Medulla oblongata (tissue), 1 donor: Measurements from ENCODE around the gene TMOD1.
A peak's percentile ranks its signal among the peaks of the same experiment; 100 is the strongest.
"Not testable (repeated sequence)": the region's sequence is repeated elsewhere in the genome, so short reads cannot be mapped to it uniquely, and the experiment has no call there.

Source experiments
- DNase-seq: peaks from one replicate; pipeline ENCODE4 v3.0.0-alpha.2; 2015; ENCODE audit errors: extremely low spot score

TMOD1 gene

DNA sequence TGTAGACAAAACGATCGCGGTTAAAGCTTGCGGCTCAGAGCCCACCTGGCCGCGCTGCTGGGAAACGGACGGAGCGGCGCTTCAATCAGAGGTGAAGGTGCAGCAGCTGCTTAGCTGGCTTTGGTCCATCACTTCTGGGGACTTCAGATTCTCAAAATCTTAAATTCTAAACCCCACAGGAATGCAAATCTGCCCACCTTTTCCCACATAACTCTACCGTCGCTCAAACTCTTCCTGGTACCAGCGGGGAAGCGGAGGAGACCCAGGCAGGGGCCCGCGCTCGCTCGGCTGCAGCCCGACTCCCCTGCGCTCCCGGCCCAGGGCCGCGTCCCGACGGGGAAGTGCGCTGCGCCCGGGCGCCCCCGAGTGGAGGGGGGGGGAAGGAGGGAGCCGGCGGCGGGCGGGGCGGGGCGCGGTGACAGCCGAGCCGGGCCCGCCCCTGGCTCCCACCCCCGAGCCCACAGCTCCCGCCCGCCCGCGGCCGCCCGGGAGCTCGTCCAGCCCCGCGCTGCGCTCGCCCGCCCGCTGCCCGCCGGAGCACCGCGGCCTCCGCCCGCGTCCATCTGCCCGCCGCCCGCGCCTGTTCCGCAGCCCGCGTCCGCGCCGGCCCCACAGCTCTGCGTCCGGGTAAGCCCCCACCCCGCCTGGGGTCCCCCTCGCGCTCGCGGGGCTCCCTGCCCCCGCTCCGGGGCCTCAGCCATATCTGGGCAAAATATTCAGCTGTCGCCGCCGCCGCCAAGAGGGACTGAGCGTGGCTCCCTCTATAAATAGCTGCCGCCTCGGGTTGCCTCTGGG, at the start of gene TMOD1:
TSS of gene TMOD1 (plus strand) at position 490 of the 795 bp plus-strand sequence. CDS start 22,523 bp downstream, outside the sequence.
- peak; percentile 82 for DNase-seq

DNA sequence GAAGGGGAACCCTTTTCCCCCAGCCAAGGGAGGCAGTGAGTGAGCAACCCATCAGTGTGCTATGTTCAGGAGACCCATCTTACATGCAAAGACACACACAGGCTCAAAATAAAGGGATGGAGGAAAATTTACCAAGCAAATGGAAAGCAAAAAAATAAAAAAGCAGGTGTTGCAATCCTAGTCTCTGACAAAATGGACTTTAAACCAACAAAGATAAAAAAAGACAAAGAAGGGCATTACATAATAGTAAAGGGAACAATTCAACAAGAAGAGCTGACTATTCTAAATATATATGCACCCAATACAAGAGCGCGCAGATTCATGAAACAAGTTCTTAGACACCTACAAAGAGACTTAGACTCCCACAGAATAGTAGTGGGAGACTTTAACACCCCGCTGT, 47.9 kb upstream of the TMOD1 start:
- not testable (repeated sequence) for DNase-seq

DNA sequence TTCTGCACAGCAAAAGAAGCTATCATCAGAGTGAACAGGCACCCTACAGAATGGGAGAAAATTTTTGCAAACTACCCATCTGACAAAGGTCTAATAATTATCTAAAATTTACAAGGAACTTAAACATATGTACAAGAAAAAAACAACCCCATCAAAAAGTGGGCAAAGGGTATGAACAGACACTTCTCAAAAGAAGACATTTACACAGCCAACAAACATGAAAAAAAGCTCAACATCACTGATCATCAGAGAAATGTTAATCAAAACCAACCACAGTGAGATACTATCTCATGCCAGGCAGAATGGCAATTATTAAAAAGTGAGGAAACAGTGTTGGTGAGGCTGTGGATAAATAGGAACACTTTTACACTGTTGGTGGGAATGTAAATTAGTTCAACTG, 44.6 kb upstream of the TMOD1 start:
- not testable (repeated sequence) for DNase-seq

DNA sequence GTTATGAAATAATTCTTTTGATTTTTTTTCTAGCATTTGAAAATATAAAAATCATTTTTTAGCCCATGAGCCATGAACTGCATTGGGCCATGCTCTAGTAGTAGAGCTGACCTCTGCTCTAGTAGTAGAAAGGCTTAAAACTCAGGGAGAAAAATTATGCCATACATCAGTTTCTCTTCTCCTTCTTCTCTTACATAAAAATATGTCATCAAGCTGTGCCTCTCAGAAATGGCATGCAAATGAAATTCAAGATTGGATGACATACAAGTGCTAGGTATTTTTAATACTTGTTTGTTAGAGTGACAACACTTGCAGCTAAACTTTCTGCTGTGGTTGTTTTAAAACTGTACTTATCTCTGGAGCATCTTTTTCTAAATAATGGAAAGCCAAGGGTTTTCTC, 42.1 kb upstream of the TMOD1 start:
- DNase-seq = no peak

- no peak for DNase-seq
Measured at GRCh38 chr9:97462159-97462558, 39.3 kb upstream of the TMOD1 start.

DNA sequence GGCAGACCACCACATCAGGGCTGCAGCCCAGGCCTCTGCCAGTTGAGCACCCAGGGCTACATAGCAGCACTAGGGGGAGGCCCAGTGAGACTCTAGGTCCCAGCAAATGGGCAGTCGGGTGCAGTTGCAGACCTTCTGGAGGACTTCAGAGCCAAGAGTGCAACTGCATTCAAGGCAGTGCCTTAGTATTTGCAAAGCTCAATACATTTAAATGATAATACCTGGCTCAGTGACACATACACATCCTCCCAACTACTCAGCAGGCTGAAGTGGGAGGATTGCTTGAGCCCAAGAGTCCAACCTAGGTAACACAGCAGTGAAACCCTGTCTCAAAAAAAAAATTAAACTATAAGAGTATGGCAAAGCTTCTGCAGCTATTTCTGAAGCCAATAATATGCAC, 38.6 kb upstream of the TMOD1 start:
- no peak for DNase-seq

- peak; percentile 98 for DNase-seq
Measured at GRCh38 chr9:97468658-97469448, 32.6 kb upstream of the TMOD1 start.

DNA sequence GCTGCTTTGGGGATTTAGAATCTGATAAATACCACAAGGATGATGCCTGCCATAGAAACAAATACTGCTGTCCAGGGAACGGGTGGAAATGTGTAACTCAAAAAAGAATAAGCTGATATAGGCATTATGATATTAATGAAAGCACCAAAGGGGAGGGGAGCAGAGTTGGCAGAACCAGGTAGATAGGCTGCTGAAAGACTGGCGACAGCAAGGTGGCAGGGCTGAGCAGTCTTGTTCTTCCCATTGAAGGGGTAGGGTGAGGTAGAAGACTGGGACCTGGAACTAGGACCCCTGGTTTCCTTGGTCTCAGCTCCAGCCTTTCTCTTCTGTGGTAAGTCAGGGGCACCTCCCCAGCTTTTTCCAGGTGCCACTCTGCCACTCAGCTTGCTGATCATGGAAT, 31.4 kb upstream of the TMOD1 start:
- DNase-seq = peak; percentile 30

GRCh38 chr9:97473717-97474116, 27.7 kb upstream of the TMOD1 start:
- DNase-seq = no peak

- no peak for DNase-seq
Measured at GRCh38 chr9:97474372-97474925, 27.0 kb upstream of the TMOD1 start.

DNA sequence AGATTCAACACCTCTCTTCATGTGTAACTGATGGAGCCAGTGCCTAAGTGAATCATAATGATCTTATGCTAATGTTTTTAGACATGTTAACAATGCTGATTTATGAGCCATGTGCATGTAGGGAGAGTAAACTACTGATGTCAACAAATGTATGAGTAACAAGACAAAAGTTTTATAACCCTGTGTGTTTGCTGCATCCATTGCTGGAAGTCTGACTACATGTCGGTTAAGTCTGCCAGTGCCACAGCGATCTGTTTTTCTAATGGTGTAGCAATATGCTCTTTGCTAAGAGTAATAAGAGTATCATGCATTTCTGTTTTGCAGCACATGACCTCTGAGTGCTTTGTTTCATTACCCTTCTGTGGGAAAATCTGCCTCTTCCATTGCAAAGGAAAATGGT, 26.4 kb upstream of the TMOD1 start:
- no peak for DNase-seq

- no peak for DNase-seq
Measured at GRCh38 chr9:97478301-97478981, 23.0 kb upstream of the TMOD1 start.

DNA sequence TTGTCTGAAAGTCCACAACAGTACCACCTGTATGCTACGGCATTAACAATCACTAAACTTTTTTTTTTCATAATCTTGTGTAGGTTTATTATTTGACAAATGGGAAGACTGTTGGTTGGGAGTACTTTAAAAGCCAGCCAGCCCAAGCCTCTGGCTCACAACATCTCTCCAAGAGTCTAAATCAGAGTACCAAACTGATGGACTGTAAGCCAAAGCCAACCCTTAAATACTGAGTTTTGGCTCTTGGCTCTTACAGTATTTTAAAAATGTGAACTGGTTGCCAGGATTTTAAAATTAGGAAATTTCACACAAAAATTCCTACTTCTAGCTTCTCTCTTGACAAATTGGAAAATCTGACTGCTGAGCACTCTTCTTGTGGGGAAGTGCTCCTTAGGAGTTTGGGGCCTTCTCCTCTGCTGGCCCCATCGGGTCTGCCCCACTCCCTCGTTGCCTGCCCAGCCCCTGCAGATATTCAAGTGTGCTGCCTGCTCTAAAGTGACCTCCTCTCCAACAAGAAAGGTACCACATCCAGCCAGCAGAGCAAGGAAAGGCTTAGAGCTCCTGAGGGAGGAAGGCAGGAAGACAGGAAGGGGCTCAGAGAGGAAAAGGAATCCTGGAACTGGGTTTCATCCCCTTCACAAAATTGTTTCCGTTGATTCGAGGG, 21.8 kb upstream of the TMOD1 start:
- DNase-seq = no peak

DNA sequence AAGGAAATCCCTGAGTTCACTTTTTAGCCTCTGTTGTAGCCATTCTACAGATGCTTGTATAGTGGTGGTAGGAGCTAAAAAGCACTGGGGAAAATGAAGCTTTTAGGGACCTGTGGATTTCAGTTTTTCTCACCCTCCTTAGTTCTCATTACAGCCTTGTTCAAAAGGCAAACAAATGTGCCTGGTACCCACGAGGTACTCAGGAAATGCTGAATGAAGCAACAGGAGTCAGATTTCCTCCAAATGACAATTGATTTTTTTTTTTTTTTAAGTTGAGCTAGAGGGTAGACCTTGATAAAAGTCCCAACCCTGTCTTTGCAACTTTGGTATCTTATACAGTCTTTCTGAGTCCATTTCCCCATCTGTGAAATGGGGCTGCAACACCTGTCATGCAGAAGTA, 21.3 kb upstream of the TMOD1 start:
- DNase-seq = no peak

- DNase-seq = no peak
Measured at GRCh38 chr9:97480749-97481148, 20.7 kb upstream of the TMOD1 start.

DNA sequence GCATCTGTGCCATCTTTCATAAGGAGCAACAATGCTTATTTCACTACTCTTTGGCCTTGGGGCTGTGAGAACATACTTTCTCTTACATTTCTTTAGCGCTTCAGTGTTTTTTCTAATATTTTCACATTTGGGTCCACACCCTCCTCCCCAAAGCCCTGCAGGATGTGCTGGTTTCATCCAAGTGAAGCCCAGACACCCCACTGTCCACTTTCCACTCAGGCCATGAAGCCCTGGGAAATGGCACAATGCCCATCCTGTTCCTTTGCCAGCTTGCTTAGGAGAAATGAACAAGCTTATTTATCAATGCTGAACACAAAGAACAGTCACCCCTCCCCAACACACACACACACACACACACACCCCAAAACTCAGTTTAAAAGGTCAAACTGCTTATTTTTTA, 17.3 kb upstream of the TMOD1 start:
- DNase-seq = peak; percentile 86

- no peak for DNase-seq
Measured at GRCh38 chr9:97487107-97487506, 14.4 kb upstream of the TMOD1 start.

DNA sequence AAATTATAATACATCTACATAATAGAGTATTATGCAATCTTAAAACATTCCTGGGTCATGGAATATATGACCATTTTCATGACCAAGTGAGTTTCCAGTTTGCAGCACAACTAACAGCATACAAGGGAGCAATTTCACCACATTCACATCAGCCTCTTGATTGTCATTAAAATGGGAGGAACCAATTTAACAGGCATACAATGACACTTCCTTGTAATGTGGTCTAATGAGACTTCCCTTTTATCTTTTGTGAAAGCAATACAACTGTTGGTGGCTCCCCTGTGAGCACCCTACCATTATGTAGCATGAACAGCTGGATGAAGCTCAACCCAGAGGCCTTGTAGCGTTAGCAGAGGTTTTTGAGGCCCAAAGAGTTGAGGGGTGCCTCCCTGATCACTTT, 13.6 kb upstream of the TMOD1 start:
- DNase-seq = no peak

DNA sequence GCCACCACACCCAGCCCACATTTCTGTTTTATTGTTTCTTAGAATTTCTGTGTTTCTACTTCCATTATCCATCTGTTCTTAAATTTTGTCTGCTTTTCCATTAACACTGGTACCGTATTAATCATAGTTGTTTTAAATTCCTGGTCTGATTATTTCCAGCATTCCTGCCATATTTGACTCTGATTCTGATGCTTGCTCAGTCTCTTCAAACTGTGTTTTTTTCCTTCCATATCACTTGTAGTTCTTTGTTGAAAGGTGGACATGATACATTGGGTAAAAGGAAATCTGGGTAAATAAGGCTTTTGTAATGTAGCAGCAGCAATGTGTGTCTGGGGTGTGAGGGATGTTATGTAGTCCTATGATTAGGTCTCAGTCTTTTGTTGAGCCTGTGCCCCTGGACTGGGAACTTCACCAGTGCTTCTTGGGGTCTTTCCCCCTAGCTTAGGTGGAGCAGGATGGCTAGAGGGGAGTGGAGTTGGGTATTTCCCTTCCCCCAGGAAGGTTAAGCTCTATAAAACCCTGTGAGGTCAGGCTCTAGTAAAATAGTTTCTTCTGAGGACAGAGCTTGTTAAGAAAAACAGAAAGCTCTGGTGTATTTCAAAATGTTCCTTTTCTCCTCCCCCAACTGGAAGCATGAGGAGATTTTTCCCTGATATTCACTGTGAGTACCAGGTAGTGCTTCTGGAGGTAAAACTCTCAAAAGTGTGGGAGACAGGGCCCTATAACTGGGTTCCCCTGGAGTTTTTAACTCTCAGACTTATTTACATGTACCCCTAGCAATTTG, 10.1 kb upstream of the TMOD1 start:
- DNase-seq = no peak

DNA sequence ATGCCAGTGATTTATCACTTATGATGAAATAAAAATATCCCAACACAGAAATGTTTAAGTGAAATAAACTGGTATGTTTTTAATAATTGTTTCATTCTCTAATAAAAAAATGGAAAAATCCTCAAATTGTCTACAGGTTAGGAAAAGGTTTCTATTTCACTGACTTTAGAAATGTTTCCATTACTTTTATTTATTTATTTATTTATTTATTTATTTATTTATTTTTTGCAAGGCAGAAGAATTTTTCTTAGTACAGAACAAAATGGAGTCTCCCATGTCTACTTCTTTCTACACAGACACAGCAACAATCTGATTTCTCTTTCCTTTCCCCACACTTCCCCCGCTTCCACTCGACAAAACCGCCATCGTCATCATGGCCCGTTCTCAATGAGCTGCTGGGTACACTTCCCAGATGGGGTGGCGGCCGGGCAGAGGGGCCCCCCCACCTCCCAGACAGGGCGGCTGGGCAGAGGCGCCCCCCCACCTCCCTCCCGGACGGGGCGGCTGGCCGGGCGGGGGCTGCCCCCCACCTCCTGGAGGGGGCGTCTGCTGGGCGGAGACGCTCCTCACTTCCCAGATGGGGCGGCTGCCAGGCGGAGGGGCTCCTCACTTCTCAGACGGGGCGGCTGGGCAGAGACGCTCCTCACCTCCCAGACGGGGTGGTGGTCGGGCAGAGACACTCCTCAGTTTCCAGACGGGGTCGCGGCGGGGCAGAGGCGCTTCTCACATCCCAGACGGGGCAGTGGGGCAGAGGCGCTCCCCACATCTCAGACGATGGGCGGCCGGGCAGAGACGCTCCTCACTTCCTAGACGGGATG, 3.7 kb upstream of the TMOD1 start:
- not testable (repeated sequence) for DNase-seq
